ENCODE measurements around the gene ZBTB20. TPM values are rescaled to one million over a fixed set of nuclear protein-coding genes. Genes with fewer than 3 reads are reported as not detected.

Gene ZBTB20
- total and polyA plus RNA-seq, 3 experiments from 2014 or later, result 6.3 to 25.6 (median 6.5) TPM

DNA sequence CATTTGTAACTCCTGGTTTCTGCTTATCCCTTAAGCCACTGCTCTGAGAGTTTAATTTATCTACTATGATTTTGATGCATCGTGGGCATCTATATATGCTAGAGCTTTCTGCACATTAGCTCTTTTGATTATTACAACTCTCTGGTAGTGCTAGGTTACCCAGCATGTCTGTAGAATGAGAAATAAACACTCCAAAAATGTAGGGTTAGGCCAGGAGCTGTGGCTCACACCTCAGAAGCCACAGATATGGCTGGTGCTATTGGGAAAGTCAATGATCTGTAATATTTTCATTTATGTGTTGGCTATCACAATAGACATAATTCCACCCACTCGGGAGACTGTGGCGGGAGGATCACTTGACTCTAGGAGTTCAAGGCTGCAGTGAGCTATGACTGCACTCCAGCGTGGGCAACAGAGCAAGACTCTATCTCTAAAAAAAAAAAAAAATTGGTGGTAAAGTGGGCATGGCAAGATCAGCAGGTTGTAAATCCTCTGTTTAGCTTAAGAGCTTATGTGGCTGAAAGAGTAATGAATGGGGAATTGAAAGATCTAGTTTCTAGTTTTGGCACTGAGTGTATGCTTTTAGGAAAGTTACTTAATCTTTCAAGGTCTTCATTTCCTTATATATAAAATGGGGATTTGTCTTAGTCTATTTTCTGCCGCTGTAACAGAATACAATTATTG is 847.0 kb downstream of the ZBTB20 start:
- Histone ChIP-seq H3K36me3 (ENCODE audit: insufficient read depth, low read length) (no peaks in the 10 kb centered on the region), H3K27ac (ENCODE audit: low read depth, low read length) (peak overlapping the region; percentile 29), H3K4me1 (ENCODE audit: insufficient read depth, low read length) (peaks cover 9% of the 10 kb centered on the region), H3K4me3 (ENCODE audit: low read length) (peak overlapping the region; percentile 8), H3K27me3 (ENCODE audit: insufficient read depth, low read length, poor library complexity, severe bottlenecking) (no peaks in the 10 kb centered on the region), H3K9me3 (ENCODE audit: low read length) (no peaks in the 10 kb centered on the region)
- peaks cover 7 to 90% (median 32%) of the 10 kb centered on the region in 3 donors for H3K36me3 Mint-ChIP-seq
- peaks cover 63 to 86% (median 82%) of the 10 kb centered on the region in 3 donors for H3K4me1 Mint-ChIP-seq
- ChIA-PET POLR2A (interaction anchor here (0.6 to 10.0 kb wide), 6 partner anchors 7 to 87 kb away, joined by 3 to 119 read pairs (median 6); no protein-coding TSS in a partner anchor), CTCF (interaction anchor here (0.9 to 3.4 kb wide), 26 partner anchors 8 to 147 kb away, joined by 3 to 36 read pairs (median 4); no protein-coding TSS in a partner anchor)
- no peaks in the 10 kb centered on the region for H3K9me3 Mint-ChIP-seq
- peak overlapping the region; percentile 70 to 96 (median 93) for H3K27ac Mint-ChIP-seq
- H3K27me3 Mint-ChIP-seq, result no peaks in the 10 kb centered on the region
- peak overlapping the region; percentile 82 to 87 (median 85) for H3K4me3 Mint-ChIP-seq
- DNase-seq, result no peak

DNA sequence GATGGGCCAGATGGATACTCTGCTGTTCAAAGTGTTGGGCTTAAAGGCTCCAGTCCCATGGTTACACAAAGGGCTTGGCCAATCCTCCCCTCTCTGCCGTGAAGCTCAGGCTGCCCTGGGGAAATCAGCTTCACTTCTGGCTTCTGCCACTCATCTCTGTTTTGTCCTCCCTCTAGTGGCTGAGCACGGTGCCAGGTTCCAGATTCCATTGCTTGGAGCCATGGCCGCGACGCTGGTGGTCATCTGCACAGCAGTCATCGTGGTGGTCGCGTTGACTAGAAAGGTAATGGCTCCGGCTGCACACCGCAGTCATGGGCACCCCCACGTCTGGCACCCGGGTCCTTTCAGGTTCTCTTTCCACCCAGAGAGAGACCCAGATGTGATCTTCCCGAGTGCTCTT is 847.7 kb downstream of the ZBTB20 start:
- POLR2A ChIA-PET, result interaction anchor here (0.6 to 10.0 kb wide), 5 partner anchors 7 to 85 kb away, joined by 3 to 119 read pairs (median 6); no protein-coding TSS in a partner anchor
- H3K36me3 Mint-ChIP-seq, result peaks cover 10 to 90% (median 32%) of the 10 kb centered on the region in 3 donors

DNA sequence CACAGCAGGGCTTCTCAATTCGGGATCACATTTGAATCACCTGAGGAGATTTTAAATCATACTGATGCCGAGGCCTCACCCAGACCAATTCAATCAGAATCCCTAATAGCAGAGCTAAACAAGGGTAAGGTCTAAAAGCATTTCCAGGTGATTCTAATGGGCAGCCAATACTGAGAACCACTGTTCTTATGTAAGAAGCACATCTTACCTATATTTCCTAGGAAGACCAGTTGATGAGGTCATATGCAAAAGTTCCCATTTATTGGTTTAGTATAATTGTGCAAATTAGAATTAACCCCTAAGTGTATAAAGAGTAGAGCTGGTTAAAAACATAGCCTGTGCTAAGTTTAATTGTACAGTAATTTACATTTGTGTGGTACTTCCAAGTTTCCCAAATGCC is 851.1 kb downstream of the ZBTB20 start:
- H3K36me3 ChIP-seq (ENCODE audit: insufficient read depth, low read length), result no peaks in the 10 kb centered on the region
- H3K36me3 Mint-ChIP-seq, result peaks cover 5 to 73% (median 16%) of the 10 kb centered on the region in 3 donors
- peak overlapping the region; percentile 60 for H3K27ac ChIP-seq (ENCODE audit: low read depth, low read length)
- H3K4me1 ChIP-seq (ENCODE audit: insufficient read depth, low read length), result peaks cover 37% of the 10 kb centered on the region
- no peaks in the 10 kb centered on the region for H3K27me3 ChIP-seq (ENCODE audit: insufficient read depth, low read length, poor library complexity, severe bottlenecking)
- no peak for DNase-seq
- ChIA-PET CTCF (interaction anchor here (0.8 to 8.7 kb wide), 10 partner anchors 9 to 551 kb away, joined by 3 to 124 read pairs (median 4); no protein-coding TSS in a partner anchor), POLR2A (interaction anchor here (0.8 to 10.0 kb wide), 6 partner anchors 11 to 82 kb away, joined by 3 to 119 read pairs (median 5); no protein-coding TSS in a partner anchor)
- peak overlapping the region; percentile 91 to 99 (median 96) for H3K27ac Mint-ChIP-seq
- peak overlapping the region; percentile 55 for H3K4me3 ChIP-seq (ENCODE audit: low read length)
- H3K27me3 Mint-ChIP-seq, result no peaks in the 10 kb centered on the region
- H3K9me3 Mint-ChIP-seq, result no peaks in the 10 kb centered on the region
- H3K9me3 ChIP-seq (ENCODE audit: low read length), result no peaks in the 10 kb centered on the region
- H3K4me1 Mint-ChIP-seq, result peaks cover 76 to 90% (median 90%) of the 10 kb centered on the region in 3 donors
- H3K4me3 Mint-ChIP-seq, result peak overlapping the region; percentile 85 to 97 (median 89)

More for the DNA sequence above, 847.7 kb downstream of the ZBTB20 start:
- no peaks in the 10 kb centered on the region for H3K27me3 ChIP-seq (ENCODE audit: insufficient read depth, low read length, poor library complexity, severe bottlenecking)
- peak overlapping the region; percentile 8 for H3K4me3 ChIP-seq (ENCODE audit: low read length)
- Mint-ChIP-seq H3K9me3 (no peaks in the 10 kb centered on the region), H3K4me1 (peaks cover 63 to 86% (median 82%) of the 10 kb centered on the region in 3 donors), H3K4me3 (peak overlapping the region; percentile 82 to 87 (median 85)), H3K27ac (peak overlapping the region; percentile 70 to 96 (median 93)), H3K27me3 (no peaks in the 10 kb centered on the region)
- no peaks in the 10 kb centered on the region for H3K36me3 ChIP-seq (ENCODE audit: insufficient read depth, low read length)
- H3K9me3 ChIP-seq (ENCODE audit: low read length), result no peaks in the 10 kb centered on the region
- CTCF ChIA-PET, result interaction anchor here (0.6 to 3.4 kb wide), 38 partner anchors 8 to 854 kb away, joined by 3 to 36 read pairs (median 4); no protein-coding TSS in a partner anchor
- H3K4me1 ChIP-seq (ENCODE audit: insufficient read depth, low read length), result peaks cover 8% of the 10 kb centered on the region
- peak; percentile 20 to 72 (median 24) for DNase-seq
- peak overlapping the region; percentile 29 for H3K27ac ChIP-seq (ENCODE audit: low read depth, low read length)

DNA sequence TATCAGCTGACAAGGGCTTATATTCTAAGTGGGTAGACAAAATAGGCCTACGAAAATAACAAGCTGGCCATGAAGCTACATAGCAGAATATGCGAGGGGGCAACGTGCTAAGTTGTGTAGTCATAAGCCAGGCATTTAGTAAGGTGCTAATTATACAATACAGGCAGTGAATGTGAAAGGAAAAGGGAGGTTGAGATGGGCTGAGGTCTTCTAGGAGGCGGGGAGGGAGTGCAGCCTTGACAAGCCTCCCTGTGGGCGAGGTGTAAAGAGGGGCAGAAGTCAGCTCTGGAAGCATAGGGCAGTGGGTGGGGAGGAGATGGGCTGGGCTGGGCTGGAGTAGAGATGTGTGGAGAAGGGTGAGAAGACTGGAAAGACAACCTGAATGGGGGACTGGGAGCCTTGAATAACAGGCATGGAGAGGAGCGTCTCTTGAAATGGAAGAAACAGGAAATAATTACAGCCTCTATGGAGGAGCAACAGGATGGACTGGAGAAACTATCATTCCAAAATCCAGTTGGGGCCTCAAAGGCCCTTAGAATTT is 852.1 kb downstream of the ZBTB20 start:
- peaks cover 70 to 90% (median 90%) of the 10 kb centered on the region in 3 donors for H3K4me1 Mint-ChIP-seq
- CTCF ChIA-PET, result interaction anchor here (1.0 to 8.7 kb wide), 14 partner anchors 10 to 550 kb away, joined by 3 to 124 read pairs (median 4); no protein-coding TSS in a partner anchor
- H3K27ac Mint-ChIP-seq, result peak overlapping the region; percentile 91 to 99 (median 96)

DNA sequence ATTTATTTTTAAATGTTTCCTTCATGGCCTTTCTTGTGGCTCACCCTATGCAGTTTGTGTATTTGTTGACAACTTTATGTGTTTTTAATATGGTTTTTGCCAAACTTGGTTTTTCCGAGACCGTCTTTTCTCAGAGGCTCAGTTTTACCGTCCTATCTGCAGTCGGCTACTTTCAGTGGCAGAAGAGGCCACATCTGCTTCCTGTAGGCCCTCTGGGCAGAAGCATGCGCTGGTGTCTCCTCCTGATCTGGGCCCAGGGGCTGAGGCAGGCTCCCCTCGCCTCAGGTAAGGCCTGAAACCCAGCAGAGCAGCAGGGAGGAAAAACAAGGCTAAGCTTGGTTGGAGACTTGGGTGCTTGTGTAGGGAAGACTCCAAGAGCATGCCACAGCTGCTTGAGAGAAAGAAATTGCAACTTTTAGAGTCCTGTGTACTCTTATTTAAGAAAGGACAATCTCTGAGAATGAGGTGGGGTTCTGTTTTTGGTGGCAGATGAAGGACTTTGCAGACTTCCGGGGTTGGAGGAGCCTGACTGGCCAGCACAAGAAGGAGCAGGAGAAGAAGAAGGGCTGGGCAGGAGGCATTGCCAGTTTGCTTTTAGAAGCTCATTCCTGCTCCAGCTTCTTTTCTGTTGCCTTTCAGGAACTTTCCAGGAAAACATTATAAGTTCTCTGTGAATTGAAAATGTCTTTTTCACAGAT is 853.1 kb downstream of the ZBTB20 start, which contains the start of gene TIGIT:
Gene TIGIT (plus strand): TSS at position 191 of the 698 bp plus-strand sequence. CDS start 34 bp downstream, at position 225.
- no peaks in the 10 kb centered on the region for H3K9me3 ChIP-seq (ENCODE audit: low read length)
- H3K4me1 ChIP-seq (ENCODE audit: insufficient read depth, low read length), result peaks cover 35% of the 10 kb centered on the region
- H3K9me3 Mint-ChIP-seq, result no peaks in the 10 kb centered on the region
- peak within 1 kb of the TSS; percentile 91 to 99 (median 96) for H3K27ac Mint-ChIP-seq
- no peak for DNase-seq
- no peaks in the 10 kb centered on the region for H3K27me3 ChIP-seq (ENCODE audit: insufficient read depth, low read length, poor library complexity, severe bottlenecking)
- peak within 1 kb of the TSS; percentile 85 to 97 (median 89) for H3K4me3 Mint-ChIP-seq
- peak within 1 kb of the TSS; percentile 60 for H3K27ac ChIP-seq (ENCODE audit: low read depth, low read length)
- ChIA-PET POLR2A (interaction anchor here (0.8 to 10.0 kb wide), 7 partner anchors 8 to 80 kb away, joined by 3 to 119 read pairs (median 4); no protein-coding TSS in a partner anchor), CTCF (interaction anchor here (0.8 to 8.7 kb wide), 16 partner anchors 9 to 141 kb away, joined by 3 to 124 read pairs (median 4); no protein-coding TSS in a partner anchor)
- H3K4me3 ChIP-seq (ENCODE audit: low read length), result peak within 1 kb of the TSS; percentile 55
- H3K27me3 Mint-ChIP-seq, result no peaks in the 10 kb centered on the region
- peaks cover 5 to 57% (median 6%) of the 10 kb centered on the region in 3 donors for H3K36me3 Mint-ChIP-seq
- no peaks in the 10 kb centered on the region for H3K36me3 ChIP-seq (ENCODE audit: insufficient read depth, low read length)
- peaks cover 61 to 85% (median 82%) of the 10 kb centered on the region in 3 donors for H3K4me1 Mint-ChIP-seq

More for the DNA sequence above, 852.1 kb downstream of the ZBTB20 start:
- H3K36me3 ChIP-seq (ENCODE audit: insufficient read depth, low read length), result no peaks in the 10 kb centered on the region
- H3K9me3 ChIP-seq (ENCODE audit: low read length), result no peaks in the 10 kb centered on the region
- no peaks in the 10 kb centered on the region for H3K27me3 ChIP-seq (ENCODE audit: insufficient read depth, low read length, poor library complexity, severe bottlenecking)
- peak overlapping the region; percentile 60 for H3K27ac ChIP-seq (ENCODE audit: low read depth, low read length)
- peak overlapping the region; percentile 55 for H3K4me3 ChIP-seq (ENCODE audit: low read length)
- Mint-ChIP-seq H3K9me3 (no peaks in the 10 kb centered on the region), H3K36me3 (peaks cover 5 to 66% (median 14%) of the 10 kb centered on the region in 3 donors), H3K4me3 (peak overlapping the region; percentile 85 to 97 (median 89)), H3K27me3 (no peaks in the 10 kb centered on the region)
- POLR2A ChIA-PET, result interaction anchor here (0.8 to 10.0 kb wide), 7 partner anchors 9 to 81 kb away, joined by 3 to 119 read pairs (median 4); no protein-coding TSS in a partner anchor
- DNase-seq, result peak in 3 of 5 donors; percentile 40 to 72 (median 55)
- peaks cover 43% of the 10 kb centered on the region for H3K4me1 ChIP-seq (ENCODE audit: insufficient read depth, low read length)

DNA sequence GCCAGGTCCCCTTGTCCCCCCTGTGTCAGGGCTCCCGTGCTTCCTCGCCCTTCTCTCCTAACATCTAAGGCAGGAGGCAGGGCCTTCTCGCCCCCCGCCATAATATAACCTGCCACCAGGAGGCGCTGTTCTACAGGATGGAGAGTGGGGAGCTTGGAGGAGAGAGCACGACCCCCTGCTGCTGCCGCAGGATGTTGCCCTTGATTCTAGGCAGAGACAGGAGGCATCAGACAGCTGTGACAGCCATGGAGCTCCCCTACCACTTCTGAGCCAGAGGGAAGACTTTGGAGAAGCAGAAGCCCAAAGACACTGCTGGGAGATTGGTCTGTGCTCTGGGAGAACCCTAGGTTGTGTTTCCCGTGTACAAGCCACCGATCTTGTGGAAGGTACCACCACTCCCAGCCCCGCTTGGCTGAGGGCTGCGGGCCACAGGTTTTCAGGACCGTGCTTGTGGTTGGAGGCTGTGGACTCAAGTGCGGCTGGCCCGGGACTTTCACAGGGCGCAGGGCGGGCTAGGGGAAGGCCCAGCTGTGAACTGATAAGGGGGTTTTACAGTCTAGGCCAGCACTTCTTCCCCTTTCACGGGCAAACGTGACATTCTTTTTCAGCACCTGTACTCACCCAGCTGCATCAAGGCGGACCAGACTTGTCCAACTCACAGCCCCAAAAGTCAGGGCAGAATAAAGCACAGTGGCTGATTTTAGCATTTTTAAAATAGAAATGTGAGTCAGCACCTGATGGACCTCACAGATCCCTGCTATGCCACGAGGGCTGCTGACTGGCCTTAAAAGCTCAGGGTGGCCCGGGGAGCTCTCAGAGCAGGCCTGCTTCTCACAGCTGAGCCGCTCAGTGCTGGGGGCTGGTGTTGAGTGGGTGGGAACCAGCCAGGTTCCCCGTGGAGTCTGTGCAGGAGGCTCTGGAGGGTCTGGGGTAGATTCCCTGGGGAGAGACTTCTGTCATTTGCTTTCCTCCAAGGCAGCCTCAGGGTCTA is 855.9 kb downstream of the ZBTB20 start:
- peaks cover 35% of the 10 kb centered on the region for H3K4me1 ChIP-seq (ENCODE audit: insufficient read depth, low read length)
- peak overlapping the region; percentile 81 for H3K27ac ChIP-seq (ENCODE audit: low read depth, low read length)
- Mint-ChIP-seq H3K27me3 (no peaks in the 10 kb centered on the region), H3K27ac (peak overlapping the region; percentile 91 to 99 (median 96)), H3K4me1 (peaks cover 56 to 76% (median 71%) of the 10 kb centered on the region in 3 donors), H3K9me3 (no peaks in the 10 kb centered on the region), H3K36me3 (peaks cover 0 to 30% (median 5%) of the 10 kb centered on the region in 3 donors), H3K4me3 (peak overlapping the region; percentile 82 to 97 (median 88))
- peak; percentile 83 to 97 (median 89) for DNase-seq
- no peaks in the 10 kb centered on the region for H3K36me3 ChIP-seq (ENCODE audit: insufficient read depth, low read length)
- ChIA-PET CTCF (interaction anchor here (0.7 to 8.7 kb wide), 59 partner anchors 8 to 546 kb away, joined by 3 to 124 read pairs (median 6); partner anchors contain the start of genes CCDC191, DRD3, QTRT2 and ZNF80), POLR2A (interaction anchor here (0.6 to 10.0 kb wide), 12 partner anchors 8 to 77 kb away, joined by 3 to 119 read pairs (median 5); no protein-coding TSS in a partner anchor)
- no peaks in the 10 kb centered on the region for H3K27me3 ChIP-seq (ENCODE audit: insufficient read depth, low read length, poor library complexity, severe bottlenecking)
- no peaks in the 10 kb centered on the region for H3K9me3 ChIP-seq (ENCODE audit: low read length)
- H3K4me3 ChIP-seq (ENCODE audit: low read length), result peak overlapping the region; percentile 49
